Islet of Langerhans (tissue), 1 donor: ENCODE results near the gene ANO7.

Experiments
- FAIRE-seq: peaks from one replicate; lab custom pipeline; 2011; peaks lifted over from hg19 to GRCh38; lab: Jason Lieb, UNC

The ANO7 gene

GRCh38 chr2:241249654-241250053, 61.2 kb downstream of the ANO7 start:
- FAIRE-seq = no peak

GRCh38 chr2:241252778-241253475, 64.5 kb downstream of the ANO7 start:
- FAIRE-seq = no peak

- FAIRE-seq = no peak
These were observed 66.5 kb downstream of the ANO7 start for GRCh38 chr2:241254904-241255351.

- FAIRE-seq = no peak
These were observed 67.2 kb downstream of the ANO7 start for GRCh38 chr2:241255542-241256167.

GRCh38 chr2:241256168-241256545, 67.7 kb downstream of the ANO7 start:
- FAIRE-seq = no peak

GRCh38 chr2:241257419-241258032, 69.0 kb downstream of the ANO7 start:
- no peak for FAIRE-seq

- no peak for FAIRE-seq
These were observed 70.2 kb downstream of the ANO7 start for GRCh38 chr2:241258505-241259280.

- FAIRE-seq = no peak
These were observed 72.4 kb downstream of the ANO7 start for GRCh38 chr2:241260911-241261310.

- no peak for FAIRE-seq
These were observed 73.2 kb downstream of the ANO7 start for GRCh38 chr2:241261628-241262027.

- no peak for FAIRE-seq
These were observed 74.6 kb downstream of the ANO7 start for GRCh38 chr2:241263061-241263460.

GRCh38 chr2:241265506-241265905, 77.0 kb downstream of the ANO7 start:
- FAIRE-seq = no peak

- FAIRE-seq = no peak
These were observed 79.0 kb downstream of the ANO7 start for GRCh38 chr2:241267249-241268067.

- FAIRE-seq = no peak
These were observed 79.8 kb downstream of the ANO7 start for GRCh38 chr2:241268306-241268705.

GRCh38 chr2:241268716-241269445, 80.4 kb downstream of the ANO7 start:
- FAIRE-seq = no peak

GRCh38 chr2:241269707-241270520, 81.4 kb downstream of the ANO7 start:
- FAIRE-seq = no peak

- FAIRE-seq = no peak
These were observed 82.1 kb downstream of the ANO7 start for GRCh38 chr2:241270531-241270930.

GRCh38 chr2:241271706-241272302, 83.3 kb downstream of the ANO7 start:
- no peak for FAIRE-seq

GRCh38 chr2:241272303-241273209, 84.1 kb downstream of the ANO7 start:
- FAIRE-seq = no peak
